H1 (cell line): Measurements from ENCODE around the gene BSND. TPM values are rescaled to one million over a fixed set of nuclear protein-coding genes. Genes with fewer than 3 reads are reported as not detected.
"Not testable (repeated sequence)": the region's sequence is repeated elsewhere in the genome, so short reads cannot be mapped to it uniquely, and the experiment has no call there.

Source experiments
- CTCF ChIA-PET: fragments of 300-600 bp; sonication (Branson Sonifier 250); formaldehyde crosslinking; loops from one replicate; lab custom pipeline; 2021; ENCODE audit not compliant: partially characterized antibody; lab: Charles Lee
- POLR2A ChIA-PET: fragments of 300-600 bp; sonication (Branson Sonifier 250); formaldehyde crosslinking; loops from one replicate; lab custom pipeline; 2021; ENCODE audit warnings: inconsistent platforms; ENCODE audit not compliant: partially characterized antibody; lab: Charles Lee
- DNase-seq, 2 experiments: peaks; one replicate each; pipeline versions ENCODE4 v3.0.0 to v3.0.0-alpha.2; 2010 to 2022; ENCODE audit warnings: low spot score in 2 of 2, low read depth in 1 of 2, mixed read lengths in 1 of 2
- FAIRE-seq: peaks from 2 replicates; lab custom pipeline; 2011; peaks lifted over from hg19 to GRCh38; lab: Jason Lieb, UNC
- H2AFZ ChIP-seq: 2 replicates; pipeline ENCODE4 v1.8.1; 2012; ENCODE audit warnings: low read length, inconsistent platforms
- H2AK5ac ChIP-seq: 2 replicates; pipeline ENCODE4 v1.6.1; 2013; ENCODE audit warnings: low read depth, low read length
- H2BK120ac ChIP-seq: replicated peaks from 2 replicates; pipeline ENCODE3; 2013; ENCODE audit warnings: low read depth, low read length, inconsistent platforms
- H2BK12ac ChIP-seq: 2 replicates; pipeline ENCODE4 v1.6.1; 2013; ENCODE audit warnings: low read depth, low read length
- H2BK15ac ChIP-seq: 2 replicates; pipeline ENCODE4 v1.6.1; 2013; ENCODE audit warnings: low read length
- H2BK20ac ChIP-seq: 2 replicates; pipeline ENCODE4 v1.6.1; 2013; ENCODE audit warnings: low read length
- H2BK5ac ChIP-seq: 2 replicates; pipeline ENCODE4 v1.6.1; 2013; ENCODE audit warnings: low read depth, low read length
- H3K14ac ChIP-seq: 2 replicates; pipeline ENCODE4 v1.6.1; 2013; ENCODE audit warnings: inconsistent platforms; ENCODE audit not compliant: insufficient read length
- H3K18ac ChIP-seq: 2 replicates; pipeline ENCODE4 v1.6.1; 2013; ENCODE audit warnings: low read length; ENCODE audit errors: extremely low read depth
- H3K23ac ChIP-seq: 2 replicates; pipeline ENCODE4 v1.6.1; 2013; ENCODE audit warnings: inconsistent platforms; ENCODE audit not compliant: insufficient read length
- H3K23me2 ChIP-seq: 2 replicates; pipeline ENCODE4 v1.6.1; 2013; ENCODE audit warnings: low read depth, low read length
- H3K27ac ChIP-seq: 2 replicates; pipeline ENCODE4 v1.6.1; 2011; ENCODE audit warnings: low read depth, low read length, inconsistent platforms
- H3K27me3 ChIP-seq, 4 experiments: replicated peaks in 1 of 4; 1 replicate in 1 of 4; 2 replicates in 3 of 4; pipeline versions ENCODE4 v1.6.1 to v1.8.1; 2011 to 2013; ENCODE audit warnings: low read length in 3 of 4, mild to moderate bottlenecking in 3 of 4, inconsistent platforms in 2 of 4, mixed read lengths in 2 of 4, moderate library complexity in 1 of 4; ENCODE audit not compliant: control insufficient read depth in 3 of 4, insufficient read depth in 3 of 4; ENCODE audit errors: extremely low read depth in 1 of 4
- H3K36me3 ChIP-seq, 4 experiments: 2 replicates each; pipeline versions ENCODE4 v1.6.1 to v1.8.1; 2011 to 2013; ENCODE audit warnings: mild to moderate bottlenecking in 4 of 4, low read length in 3 of 4, moderate library complexity in 2 of 4, control low read depth in 1 of 4, inconsistent platforms in 1 of 4; ENCODE audit not compliant: insufficient read depth in 4 of 4, control insufficient read depth in 2 of 4
- H3K4ac ChIP-seq: replicated peaks from 2 replicates; pipeline ENCODE3; 2013; ENCODE audit warnings: low read length, low read depth, mixed read lengths, inconsistent platforms; ENCODE audit not compliant: insufficient read length
- H3K4me1 ChIP-seq, 4 experiments: replicated peaks in 1 of 4; 1 replicate in 1 of 4; 2 replicates in 3 of 4; pipeline versions ENCODE4 v1.6.1 to v1.8.1; 2011 to 2013; ENCODE audit warnings: low read length in 3 of 4, inconsistent platforms in 2 of 4, mixed read lengths in 1 of 4; ENCODE audit not compliant: insufficient read depth in 4 of 4, control insufficient read depth in 3 of 4
- H3K4me2 ChIP-seq, 2 experiments: 2 replicates each; pipeline versions ENCODE4 v1.6.1 to v1.8.1; 2011 to 2013; ENCODE audit warnings: low read depth in 2 of 2, low read length in 2 of 2, control low read depth in 1 of 2, inconsistent platforms in 1 of 2, mild to moderate bottlenecking in 1 of 2; ENCODE audit not compliant: insufficient read depth in 1 of 2
- H3K4me3 ChIP-seq, 4 experiments: fragments of 200-600, 300-600 bp in 1 of 4; sonication (generic), shearing (Covaris generic), sonication (Bioruptor Twin) in 1 of 4; 2 replicates each; pipeline versions ENCODE4 v1.5.1 to v1.8.1; 2011 to 2016; ENCODE audit warnings: low read length in 4 of 4, low read depth in 3 of 4, control low read depth in 2 of 4, inconsistent platforms in 2 of 4, mild to moderate bottlenecking in 2 of 4, mixed read lengths in 1 of 4, moderate library complexity in 1 of 4; ENCODE audit not compliant: insufficient read depth in 2 of 4; ENCODE audit errors: extremely low read depth in 1 of 4
- H3K56ac ChIP-seq: replicated peaks from 2 replicates; pipeline ENCODE3; 2013; ENCODE audit warnings: low read depth, mild to moderate bottlenecking, mixed read lengths, low read length, inconsistent platforms; ENCODE audit not compliant: insufficient read length
- H3K79me1 ChIP-seq: 2 replicates; pipeline ENCODE4 v1.6.1; 2013; ENCODE audit warnings: low read depth, low read length, control low read depth
- H3K79me2 ChIP-seq, 2 experiments: 2 replicates each; pipeline versions ENCODE4 v1.6.1 to v1.8.1; 2012 to 2013; ENCODE audit warnings: low read length in 2 of 2, mild to moderate bottlenecking in 2 of 2, inconsistent platforms in 1 of 2; ENCODE audit not compliant: insufficient read depth in 2 of 2, control insufficient read depth in 1 of 2
- H3K9ac ChIP-seq, 4 experiments: replicated peaks in 1 of 4; 1 replicate in 1 of 4; 2 replicates in 3 of 4; pipeline versions ENCODE4 v1.6.1 to v1.8.1; 2011 to 2013; ENCODE audit warnings: low read depth in 3 of 4, low read length in 3 of 4, control low read depth in 2 of 4, mild to moderate bottlenecking in 2 of 4, moderate library complexity in 2 of 4, inconsistent platforms in 1 of 4; ENCODE audit errors: extremely low read depth in 1 of 4
- H3K9me3 ChIP-seq, 2 experiments: 2 replicates each; pipeline versions ENCODE4 v1.6.1 to v1.8.1; 2012 to 2013; ENCODE audit warnings: mild to moderate bottlenecking in 2 of 2, moderate library complexity in 2 of 2, control low read depth in 1 of 2, inconsistent platforms in 1 of 2, low read depth in 1 of 2, low read length in 1 of 2, mixed read lengths in 1 of 2; ENCODE audit not compliant: insufficient read depth in 2 of 2
- H4K20me1 ChIP-seq, 2 experiments: replicated peaks in 1 of 2; 2 replicates each; pipeline versions ENCODE3 to v1.8.1; 2011 to 2013; ENCODE audit warnings: inconsistent platforms in 2 of 2, low read length in 2 of 2, mild to moderate bottlenecking in 1 of 2; ENCODE audit not compliant: insufficient read depth in 2 of 2, control insufficient read depth in 1 of 2
- H4K5ac ChIP-seq: 2 replicates; pipeline ENCODE4 v1.6.1; 2013; ENCODE audit warnings: low read length, low read depth, mixed read lengths, inconsistent platforms; ENCODE audit not compliant: insufficient read length
- H4K8ac ChIP-seq: 2 replicates; pipeline ENCODE4 v1.8.0; 2013; ENCODE audit warnings: mild to moderate bottlenecking, moderate library complexity, low read length, inconsistent platforms; ENCODE audit not compliant: insufficient read depth; ENCODE audit errors: extremely low read depth
- H4K91ac ChIP-seq: replicated peaks from 2 replicates; pipeline ENCODE3; 2013; ENCODE audit warnings: low read length, mixed read lengths, inconsistent platforms; ENCODE audit not compliant: insufficient read length
- WGBS, 2 experiments: shearing (Covaris generic) in 1 of 2; methylation state at CpG; one replicate each; pipeline versions ENCODE4 v1.1.6 to v1.1.7; 2013 to 2015; ENCODE audit warnings: low lambda C conversion rate in 2 of 2, mixed read lengths in 2 of 2, inconsistent platforms in 1 of 2, low coverage in 1 of 2, missing lambda C conversion rate in 1 of 2; ENCODE audit not compliant: insufficient replicate concordance in 2 of 2, insufficient coverage in 1 of 2, insufficient read length in 1 of 2; ENCODE audit errors: extremely low coverage in 1 of 2, missing lambda C conversion rate in 1 of 2; 5-methylcytosine and 5-hydroxymethylcytosine counted together
- polyA plus RNA-seq, 7 experiments: library from polyadenylated mRNA; depleted of rRNA in 3 of 7; stranded (reverse) in 5 of 7; unstranded in 2 of 7; fragments of >200 nt in 5 of 7; fragments of 200-250 nt in 2 of 7; gene quantifications; 1 replicate in 5 of 7; 2 replicates in 1 of 7; 4 replicates in 1 of 7; pipeline versions ENCODE4 v1.2.1 to v1.2.3, GENCODE V29; 2011 to 2013; ENCODE audit warnings: missing spikeins in 2 of 7, mixed read lengths in 2 of 7
- total RNA-seq: library from RNA; stranded (reverse); fragmentation: NEBNext Ultra II Directional; extraction: Animal tissue kit (Norgen Biotek cat#: 25700); gene quantifications from 2 replicates; pipeline ENCODE4 v1.2.1, GENCODE V29; 2021

The BSND gene
- total and polyA plus RNA-seq, 2 of the 8 experiments (the other 6 are each of a cell fraction or from before 2014, with no cell fraction given), result 0.43 to 0.68 TPM

GRCh38 chr1:55031098-55031497 lies 32.4 kb downstream of the BSND start:
- DNase-seq, H2BK15ac ChIP-seq, H3K9ac ChIP-seq, H4K91ac ChIP-seq, H2BK120ac ChIP-seq, H3K79me2 ChIP-seq, H3K56ac ChIP-seq, H3K4ac ChIP-seq, FAIRE-seq, H2BK12ac ChIP-seq, H4K8ac ChIP-seq, H3K23ac ChIP-seq, H3K23me2 ChIP-seq, H2BK20ac ChIP-seq, H3K14ac ChIP-seq, H3K4me2 ChIP-seq, POLR2A ChIA-PET, H3K79me1 ChIP-seq, CTCF ChIA-PET, H2AK5ac ChIP-seq, H3K9me3 ChIP-seq, H4K5ac ChIP-seq, H4K20me1 ChIP-seq, H3K36me3 ChIP-seq, H3K4me3 ChIP-seq, H2AFZ ChIP-seq, H3K27ac ChIP-seq, H2BK5ac ChIP-seq, H3K27me3 ChIP-seq, H3K4me1 ChIP-seq, H3K18ac ChIP-seq: not testable (repeated sequence)
- 95% methylated on average over 5 of the region's 5 CpGs; no CpG with 5 or more reads in 1 of the 2 experiments for WGBS, 2 experiments
